Psoas muscle (tissue), 8 donors: ENCODE results near the gene TBL2. TPM values are rescaled to one million over a fixed set of nuclear protein-coding genes. Genes with fewer than 3 reads are reported as not detected.

Experiments used
- ATAC-seq, 4 donors: fragments of 200-7000 bp; cut with Tn5 transposase; one replicate each; pipeline ENCODE4 v1.9.1; 2020; ENCODE audit warnings: moderate library complexity in 3 of 4, mild to moderate bottlenecking in 2 of 4
- DNase-seq, 2 donors: peaks; one replicate each; pipeline ENCODE4 v3.0.0-alpha.2; 2020
- H3K27ac ChIP-seq: fragments of 200-600 bp; one replicate; pipeline ENCODE4 v1.8.0; 2022
- H3K27me3 ChIP-seq, 3 donors: fragments of 200-600 bp in 1 of 3; one replicate each; pipeline versions ENCODE4 v1.6.1 to v1.8.0; 2013 to 2022; ENCODE audit warnings: low read length in 2 of 3, mild to moderate bottlenecking in 2 of 3, moderate library complexity in 1 of 3; ENCODE audit not compliant: insufficient read depth in 3 of 3
- H3K36me3 ChIP-seq, 2 donors: fragments of 200-600 bp in 1 of 2; one replicate each; pipeline versions ENCODE4 v1.6.1 to v1.8.0; 2013 to 2022; ENCODE audit warnings: low read depth in 1 of 2, mild to moderate bottlenecking in 1 of 2, moderate library complexity in 1 of 2; ENCODE audit not compliant: insufficient read depth in 1 of 2
- H3K4me1 ChIP-seq: fragments of 200-600 bp; one replicate; pipeline ENCODE4 v1.8.0; 2022
- H3K4me3 ChIP-seq: fragments of 200-600 bp; one replicate; pipeline ENCODE4 v1.8.0; 2022; ENCODE audit warnings: mild to moderate bottlenecking
- H3K9me3 ChIP-seq: fragments of 200-600 bp; one replicate; pipeline ENCODE4 v1.8.0; 2022
- WGBS, 3 donors: extraction: QIAGEN DNeasy Blood & Tissue Kit; methylation state at CpG; one replicate each; pipeline versions ENCODE4 v1.1.6 to v1.1.7; 2013; 5-methylcytosine and 5-hydroxymethylcytosine counted together
- intact Hi-C, 2 donors: fragments of 100-400 bp; cut with DNase I; formaldehyde crosslinking; loops; one replicate each; pipeline versions ENCODE4 v1.11.0 to v1.14.2; 2022
- polyA plus RNA-seq, 3 donors: library from polyadenylated mRNA; stranded (reverse); fragments of 200-250 nt; gene quantifications; one replicate each; pipeline ENCODE4 v1.2.3, GENCODE V29; 2013
- total RNA-seq, 4 donors: library from RNA; stranded (reverse); fragmentation: NEBNext Ultra II Directional in 2 of 4; extraction: Animal tissue kit (Norgen Biotek cat#: 25700) in 2 of 4; gene quantifications; one replicate each; pipeline versions ENCODE4 v1.2.1 to v1.2.4, GENCODE V29; 2021 to 2023
- TF ChIP-seq, protein P1 (sequence below): fragments of 200-600 bp; IDR thresholded peaks from one replicate; pipeline ENCODE4 v1.8.0; 2022; ENCODE audit warnings: antibody characterized with exemption
- donor health status: healthy with polysubstance abuse.
- donor health status: DM: no; HTN: no; CAD: no; lungs with moderate emphysema.
- donor health status: Bipolar disorder and iron deficiency.
- donor health status: healthy.
- donor health status: DM: yes; HTN: yes; CAD: no.
- donor health status: DM: no; HTN: no; CAD: no.
- donor health status: DM: no; HTN: no; CAD: no.
- donor health status: DM: yes; HTN: yes; CAD: no.

The TBL2 gene
- total and polyA plus RNA-seq, 7 donors, result 8.1 to 16.1 (median 11.3) TPM

GRCh38 chr7:73519867-73520672 lies 58.3 kb downstream of the TBL2 start:
- Histone ChIP-seq H3K4me1 (peaks cover 36% of the 10 kb centered on the region), H3K9me3 (no peaks in the 10 kb centered on the region), H3K27ac (peak overlapping the region; percentile 18), H3K4me3 (peak overlapping the region; percentile 81), H3K27me3 (no peaks in the 10 kb centered on the region), H3K36me3 (peaks cover 6 to 28% of the 10 kb centered on the region in 2 donors)
- intact Hi-C loops, result loop anchor here (2.0 to 5.0 kb wide), 2 partner anchors 37 kb away; partner anchors contain the start of gene BCL7B (in 2 of the 2)
- ATAC-seq, result no peak
- TF ChIP-seq, protein P1, sequence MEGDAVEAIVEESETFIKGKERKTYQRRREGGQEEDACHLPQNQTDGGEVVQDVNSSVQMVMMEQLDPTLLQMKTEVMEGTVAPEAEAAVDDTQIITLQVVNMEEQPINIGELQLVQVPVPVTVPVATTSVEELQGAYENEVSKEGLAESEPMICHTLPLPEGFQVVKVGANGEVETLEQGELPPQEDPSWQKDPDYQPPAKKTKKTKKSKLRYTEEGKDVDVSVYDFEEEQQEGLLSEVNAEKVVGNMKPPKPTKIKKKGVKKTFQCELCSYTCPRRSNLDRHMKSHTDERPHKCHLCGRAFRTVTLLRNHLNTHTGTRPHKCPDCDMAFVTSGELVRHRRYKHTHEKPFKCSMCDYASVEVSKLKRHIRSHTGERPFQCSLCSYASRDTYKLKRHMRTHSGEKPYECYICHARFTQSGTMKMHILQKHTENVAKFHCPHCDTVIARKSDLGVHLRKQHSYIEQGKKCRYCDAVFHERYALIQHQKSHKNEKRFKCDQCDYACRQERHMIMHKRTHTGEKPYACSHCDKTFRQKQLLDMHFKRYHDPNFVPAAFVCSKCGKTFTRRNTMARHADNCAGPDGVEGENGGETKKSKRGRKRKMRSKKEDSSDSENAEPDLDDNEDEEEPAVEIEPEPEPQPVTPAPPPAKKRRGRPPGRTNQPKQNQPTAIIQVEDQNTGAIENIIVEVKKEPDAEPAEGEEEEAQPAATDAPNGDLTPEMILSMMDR, result no peak
- 57 to 66% (median 58%) methylated on average over 18 of the region's 18 CpGs for WGBS, 3 donors
- no peak for DNase-seq

DNA sequence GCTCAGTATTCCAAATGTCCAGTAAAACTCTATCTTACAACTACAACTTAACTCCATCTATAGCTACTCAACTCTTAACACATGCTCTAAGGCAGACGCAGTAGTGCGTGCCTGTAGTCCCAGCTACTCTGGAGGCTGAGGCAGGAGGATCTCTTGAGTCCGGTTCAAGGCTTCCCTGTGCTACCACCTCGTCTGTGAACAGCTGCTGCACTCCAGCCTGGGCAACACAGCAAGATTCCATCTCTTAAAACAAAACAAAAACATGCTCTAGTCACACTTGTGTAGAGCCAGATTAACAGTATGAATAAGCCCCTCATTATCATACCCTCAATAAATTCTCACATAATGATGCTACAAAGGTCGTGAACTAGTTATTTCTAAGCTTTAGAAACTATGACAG lies 59.9 kb downstream of the TBL2 start:
- intact Hi-C loops, result no loop called here
- Histone ChIP-seq H3K27ac (peak overlapping the region; percentile 14), H3K4me1 (peaks cover 36% of the 10 kb centered on the region), H3K4me3 (no peak overlapping the region), H3K9me3 (no peaks in the 10 kb centered on the region), H3K27me3 (no peaks in the 10 kb centered on the region), H3K36me3 (peaks cover 6 to 44% of the 10 kb centered on the region in 2 donors)
- TF ChIP-seq, protein P1, result no peak
- ATAC-seq, result no peak
- no peak for DNase-seq
- 68 to 75% (median 71%) methylated on average over 5 of the region's 5 CpGs for WGBS, 3 donors

Other genes starting within 250 kb of the TBL2 start
- gene FZD9, start 144.8 kb downstream of the TBL2 start, total RNA-seq, result 10 to 100 TPM in 2 of 4 donors, 1 to 10 TPM in 2; 4.0 to 10.7 (median 7.5) TPM
- gene FZD9, start 144.8 kb downstream of the TBL2 start, polyA plus RNA-seq, result 10 to 100 TPM in 2 of 3 donors, 1 to 10 TPM in 1; 10.0 to 20.9 (median 19.1) TPM
- gene BAZ1B, start 56.3 kb downstream of the TBL2 start, total RNA-seq, result 10 to 100 TPM; 39.5 to 49.8 (median 42.3) TPM
- 10 to 100 TPM; 15.7 to 50.6 (median 15.8) TPM for gene BAZ1B, start 56.3 kb downstream of the TBL2 start, polyA plus RNA-seq
- gene BCL7B, start 20.9 kb downstream of the TBL2 start, total RNA-seq, result 10 to 100 TPM; 55.8 to 96.5 (median 88.1) TPM
- 100 to 1,000 TPM in 2 of 3 donors, 10 to 100 TPM in 1; 88.7 to 130 (median 105) TPM for gene BCL7B, start 20.9 kb downstream of the TBL2 start, polyA plus RNA-seq
- gene MLXIPL, start 45.9 kb upstream of the TBL2 start, total RNA-seq, result 10 to 100 TPM; 16.3 to 65.2 (median 27.6) TPM
- gene MLXIPL, start 45.9 kb upstream of the TBL2 start, polyA plus RNA-seq, result 10 to 100 TPM; 11.1 to 43.6 (median 14.1) TPM
- 1 to 10 TPM in 1 of 4 donors, under 1 TPM in 3; 0.18 to 1.1 (median 0.72) TPM for gene VPS37D, start 89.3 kb upstream of the TBL2 start, total RNA-seq
- gene VPS37D, start 89.3 kb upstream of the TBL2 start, polyA plus RNA-seq, result under 1 TPM; 0.29 to 0.72 (median 0.42) TPM
- 10 to 100 TPM in 2 of 4 donors, 1 to 10 TPM in 2; 8.7 to 13.9 (median 10.6) TPM for gene DNAJC30, start 104.9 kb upstream of the TBL2 start, total RNA-seq
- gene DNAJC30, start 104.9 kb upstream of the TBL2 start, polyA plus RNA-seq, result 1 to 10 TPM; 4.3 to 9.8 (median 8.3) TPM
- 10 to 100 TPM; 50.4 to 96.2 (median 83.4) TPM for gene BUD23, start 105.0 kb upstream of the TBL2 start, total RNA-seq
- 100 to 1,000 TPM; 106 to 155 (median 149) TPM for gene BUD23, start 105.0 kb upstream of the TBL2 start, polyA plus RNA-seq
- 1 to 10 TPM; 1.9 to 3.6 (median 2.6) TPM for gene STX1A, start 141.1 kb upstream of the TBL2 start, total RNA-seq
- 1 to 10 TPM; 2.3 to 5.4 (median 4.2) TPM for gene STX1A, start 141.1 kb upstream of the TBL2 start, polyA plus RNA-seq
- gene ABHD11, start 160.2 kb upstream of the TBL2 start, total RNA-seq, result 10 to 100 TPM in 2 of 4 donors, 1 to 10 TPM in 2; 6.8 to 16.9 (median 11.5) TPM
- 10 to 100 TPM in 2 of 3 donors, 1 to 10 TPM in 1; 7.4 to 26.6 (median 14.1) TPM for gene ABHD11, start 160.2 kb upstream of the TBL2 start, polyA plus RNA-seq
- under 1 TPM in 1 of 4 donors, not detected in 3; 0.17 TPM for gene CLDN3, start 191.7 kb upstream of the TBL2 start, total RNA-seq
- under 1 TPM in 2 of 3 donors, not detected in 1; 0.04 to 0.16 TPM for gene CLDN3, start 191.7 kb upstream of the TBL2 start, polyA plus RNA-seq